Endothelial cell of umbilical vein (primary cell): ENCODE data around the gene MARK3. TPM values are rescaled to one million over a fixed set of nuclear protein-coding genes. Genes with fewer than 3 reads are reported as not detected.
"Not testable (repeated sequence)": the region's sequence is repeated elsewhere in the genome, so short reads cannot be mapped to it uniquely, and the experiment has no call there.

Source experiments
- BruUV-seq: library from RNA; stranded (reverse); fragments of 400-500 nt; replicated peaks from 2 replicates; lab custom pipeline; 2021; lab: Mats Ljungman, UMichigan
- CTCF ChIA-PET: fragments of 300-600, 350-600 bp; sonication (Branson Sonifier 250); formaldehyde crosslinking; loops from one replicate; lab custom pipeline; 2021; ENCODE audit warnings: antibody characterized with exemption, inconsistent platforms; lab: Charles Lee
- POLR2A ChIA-PET: fragments of 300-600, 350-600 bp; sonication (Branson Sonifier 250); formaldehyde crosslinking; loops from one replicate; lab custom pipeline; 2021; ENCODE audit warnings: antibody characterized with exemption, inconsistent platforms; lab: Charles Lee
- DNase-seq: peaks from one replicate; pipeline ENCODE4 v3.0.0-alpha.2; 2011; ENCODE audit warnings: low read depth, low spot score
- FAIRE-seq: peaks from 2 replicates; lab custom pipeline; 2011; peaks lifted over from hg19 to GRCh38; lab: Jason Lieb, UNC
- H2AFZ ChIP-seq: 2 replicates; pipeline ENCODE4 v1.6.0; 2012; ENCODE audit warnings: low read depth, low read length, control low read depth, inconsistent platforms
- H3K27ac ChIP-seq: 2 replicates; pipeline ENCODE4 v1.5.1; 2011; ENCODE audit warnings: low read depth, mild to moderate bottlenecking, control low read depth, low read length, moderate library complexity; ENCODE audit not compliant: insufficient read depth
- H3K27me3 ChIP-seq, 2 experiments: 2 replicates each; pipeline versions ENCODE4 v1.6.0 to v1.6.1; 2011; ENCODE audit warnings: low read length in 2 of 2, mixed read lengths in 1 of 2; ENCODE audit not compliant: control insufficient read depth in 2 of 2, insufficient read depth in 2 of 2
- H3K36me3 ChIP-seq, 2 experiments: 2 replicates in 1 of 2; 3 replicates in 1 of 2; pipeline ENCODE4 v1.5.1; 2011; ENCODE audit warnings: low read length in 2 of 2, mild to moderate bottlenecking in 1 of 2, moderate library complexity in 1 of 2; ENCODE audit not compliant: control insufficient read depth in 2 of 2, insufficient read depth in 2 of 2; ENCODE audit errors: extremely low read depth in 1 of 2
- H3K4me1 ChIP-seq: 3 replicates; pipeline ENCODE4 v1.5.1; 2011; ENCODE audit warnings: mild to moderate bottlenecking, low read length; ENCODE audit not compliant: control insufficient read depth, insufficient read depth; ENCODE audit errors: extremely low read depth
- H3K4me2 ChIP-seq: 2 replicates; pipeline ENCODE4 v1.6.1; 2011; ENCODE audit warnings: low read length, control low read depth, mixed read lengths; ENCODE audit not compliant: insufficient read depth
- H3K4me3 ChIP-seq, 3 experiments: fragments of 200-600 bp in 1 of 3; sonication (generic), shearing (Covaris generic) in 1 of 3; replicated peaks in 1 of 3; 2 replicates each; pipeline ENCODE4 v1.5.1; 2011 to 2016; ENCODE audit warnings: control low read depth in 3 of 3, low read length in 3 of 3, mild to moderate bottlenecking in 2 of 3, inconsistent platforms in 1 of 3, low read depth in 1 of 3, moderate library complexity in 1 of 3; ENCODE audit not compliant: insufficient read depth in 1 of 3
- H3K79me2 ChIP-seq: 2 replicates; pipeline ENCODE4 v1.6.0; 2012; ENCODE audit warnings: low read length, inconsistent platforms; ENCODE audit not compliant: control insufficient read depth, insufficient read depth
- H3K9ac ChIP-seq: replicated peaks from 2 replicates; pipeline ENCODE3; 2011; ENCODE audit warnings: low read length, control low read depth; ENCODE audit not compliant: insufficient read depth; ENCODE audit errors: extremely low read depth
- H3K9me1 ChIP-seq: replicated peaks from 3 replicates; pipeline ENCODE4 v1.6.0; 2011; ENCODE audit warnings: mild to moderate bottlenecking, low read length; ENCODE audit not compliant: control insufficient read depth, insufficient read depth; ENCODE audit errors: extremely low read depth
- H3K9me3 ChIP-seq: replicated peaks from 2 replicates; pipeline ENCODE4 v1.5.1; 2012; ENCODE audit warnings: low read length, inconsistent platforms; ENCODE audit not compliant: control insufficient read depth, insufficient read depth
- H4K20me1 ChIP-seq: replicated peaks from 2 replicates; pipeline ENCODE3; 2011; ENCODE audit warnings: mild to moderate bottlenecking, low read length; ENCODE audit not compliant: control insufficient read depth, insufficient read depth; ENCODE audit errors: extremely low read depth
- EZH2 ChIP-seq: IDR thresholded peaks from 2 replicates; pipeline ENCODE4 v1.6.1; 2012; ENCODE audit warnings: borderline replicate concordance, low read depth, mild to moderate bottlenecking, moderate library complexity, low read length, inconsistent platforms; ENCODE audit not compliant: severe bottlenecking
- FOS ChIP-seq: IDR thresholded peaks from 2 replicates; pipeline ENCODE4 v1.6.1; 2011; ENCODE audit warnings: mild to moderate bottlenecking, low read length, moderate library complexity, borderline replicate concordance; ENCODE audit not compliant: insufficient read depth
- GATA2 ChIP-seq: IDR thresholded peaks from 2 replicates; pipeline ENCODE4 v1.7.0; 2011; ENCODE audit warnings: low read depth, mild to moderate bottlenecking, moderate library complexity, mixed read lengths, low read length; ENCODE audit not compliant: insufficient read length, insufficient read depth
- JUN ChIP-seq: IDR thresholded peaks from 2 replicates; pipeline ENCODE4 v1.6.1; 2011; ENCODE audit warnings: borderline replicate concordance, low read depth; ENCODE audit not compliant: insufficient read length, insufficient read depth
- MYC ChIP-seq: IDR thresholded peaks from one replicate; pipeline ENCODE4 v1.6.1; 2011; ENCODE audit warnings: mild to moderate bottlenecking, low read depth, low read length
- POLR2AphosphoS5 ChIP-seq: IDR thresholded peaks from 2 replicates; pipeline ENCODE4 v1.6.1; 2012; ENCODE audit warnings: low read depth, mild to moderate bottlenecking, control low read depth, low read length, moderate library complexity; ENCODE audit not compliant: insufficient read depth
- dilution Hi-C: fragments of 300-500 bp; cut with MboI; formaldehyde crosslinking; loops from one replicate; pipeline ENCODE4 v1.15.0; 2019; ENCODE audit warnings: low sequenced_read_pairs; ENCODE audit not compliant: extremely low pct_ligation_motif_present
- intact Hi-C: fragments of 100-400 bp; cut with micrococcal nuclease; formaldehyde crosslinking; loops from one replicate; pipeline ENCODE4 v1.10.0; 2022
- polyA plus RNA-seq, 4 experiments: library from polyadenylated mRNA; depleted of rRNA in 3 of 4; stranded (reverse) in 3 of 4; unstranded in 1 of 4; fragments of >200 nt; gene quantifications; 2 replicates each; pipeline versions ENCODE4 v1.2.1 to v1.2.3, GENCODE V29; 2011 to 2012; ENCODE audit warnings: missing spikeins in 1 of 4
- total RNA-seq: library from RNA; stranded (reverse); gene quantifications from 2 replicates; pipeline ENCODE4 v1.2.3, GENCODE V29; 2021
- TF ChIP-seq, protein P1 (sequence below), 2 donors: IDR thresholded peaks; 1 replicate in 1 of 2; 2 replicates in 1 of 2; pipeline ENCODE4 v1.5.1; 2011; ENCODE audit warnings: low read length in 2 of 2, mild to moderate bottlenecking in 2 of 2, moderate library complexity in 2 of 2, control low read depth in 1 of 2, inconsistent platforms in 1 of 2, low read depth in 1 of 2; ENCODE audit not compliant: insufficient read depth in 1 of 2; ENCODE audit errors: extremely low read depth in 1 of 2
- TF ChIP-seq, protein P2 (sequence below): IDR thresholded peaks from 2 replicates; pipeline ENCODE4 v1.6.1; 2011; ENCODE audit not compliant: insufficient read depth, insufficient read length

MARK3 gene
- total and polyA plus RNA-seq, 2 donors (not counting 3 experiments of a cell fraction or from before 2014, with no cell fraction given), result 46.6 to 96.1 TPM

DNA sequence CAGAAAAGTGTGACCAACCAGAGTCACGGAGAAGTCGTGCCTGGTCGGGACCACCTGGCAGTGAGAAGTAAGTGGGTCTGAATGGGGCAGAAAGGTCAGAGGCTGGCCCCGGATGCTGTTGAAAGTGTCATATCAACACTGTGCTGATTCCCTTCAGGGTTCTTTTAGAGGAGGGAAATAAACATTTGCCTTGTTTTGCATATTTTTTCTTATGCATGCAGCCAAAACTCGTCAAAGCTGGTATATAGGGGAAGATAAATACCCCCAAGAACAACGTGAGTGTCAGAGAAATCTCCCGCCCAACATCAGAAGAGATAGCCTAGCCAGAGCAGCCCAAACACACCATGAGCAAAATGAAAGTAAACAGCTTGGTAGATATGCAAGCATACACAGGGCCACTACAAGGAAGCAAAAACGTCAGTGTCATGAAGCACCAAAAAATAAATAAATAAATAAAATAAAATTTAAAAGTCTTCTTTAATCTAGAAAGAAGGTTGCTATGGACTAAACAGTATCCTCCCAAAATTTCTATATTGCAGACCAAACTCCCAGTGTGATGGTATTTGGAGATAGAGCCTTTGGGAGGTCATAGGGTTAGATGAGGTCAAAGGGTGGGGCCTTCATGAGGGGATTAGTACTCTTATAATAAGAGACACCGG lies 29.1 kb upstream of the MARK3 start:
- no TSS peak for BruUV-seq
- Histone ChIP-seq H3K9me3 (no peaks in the 10 kb centered on the region), H3K9ac (no peak overlapping the region), H3K9me1 (no peaks in the 10 kb centered on the region), H3K27ac (no peak overlapping the region), H4K20me1 (no peaks in the 10 kb centered on the region), H3K4me2 (no peak overlapping the region), H3K27me3 (no peaks in the 10 kb centered on the region), H3K36me3 (no peaks in the 10 kb centered on the region), H3K4me1 (no peaks in the 10 kb centered on the region), H2AFZ (no peak overlapping the region), H3K79me2 (no peaks in the 10 kb centered on the region), H3K4me3 (no peak overlapping the region)
- FAIRE-seq, result no peak
- TF ChIP-seq POLR2AphosphoS5 (no peak), EZH2 (no peak), FOS (no peak), GATA2 (no peak), MYC (no peak), JUN (no peak)
- TF ChIP-seq, protein P1, sequence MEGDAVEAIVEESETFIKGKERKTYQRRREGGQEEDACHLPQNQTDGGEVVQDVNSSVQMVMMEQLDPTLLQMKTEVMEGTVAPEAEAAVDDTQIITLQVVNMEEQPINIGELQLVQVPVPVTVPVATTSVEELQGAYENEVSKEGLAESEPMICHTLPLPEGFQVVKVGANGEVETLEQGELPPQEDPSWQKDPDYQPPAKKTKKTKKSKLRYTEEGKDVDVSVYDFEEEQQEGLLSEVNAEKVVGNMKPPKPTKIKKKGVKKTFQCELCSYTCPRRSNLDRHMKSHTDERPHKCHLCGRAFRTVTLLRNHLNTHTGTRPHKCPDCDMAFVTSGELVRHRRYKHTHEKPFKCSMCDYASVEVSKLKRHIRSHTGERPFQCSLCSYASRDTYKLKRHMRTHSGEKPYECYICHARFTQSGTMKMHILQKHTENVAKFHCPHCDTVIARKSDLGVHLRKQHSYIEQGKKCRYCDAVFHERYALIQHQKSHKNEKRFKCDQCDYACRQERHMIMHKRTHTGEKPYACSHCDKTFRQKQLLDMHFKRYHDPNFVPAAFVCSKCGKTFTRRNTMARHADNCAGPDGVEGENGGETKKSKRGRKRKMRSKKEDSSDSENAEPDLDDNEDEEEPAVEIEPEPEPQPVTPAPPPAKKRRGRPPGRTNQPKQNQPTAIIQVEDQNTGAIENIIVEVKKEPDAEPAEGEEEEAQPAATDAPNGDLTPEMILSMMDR (IDR thresholded peaks at IDR 0.05; ENCODE audit: extremely low read depth in 1 of 2, insufficient read depth in 1 of 2, low read depth in 1 of 2, low read length in 2 of 2), result no peak
- TF ChIP-seq, protein P2, sequence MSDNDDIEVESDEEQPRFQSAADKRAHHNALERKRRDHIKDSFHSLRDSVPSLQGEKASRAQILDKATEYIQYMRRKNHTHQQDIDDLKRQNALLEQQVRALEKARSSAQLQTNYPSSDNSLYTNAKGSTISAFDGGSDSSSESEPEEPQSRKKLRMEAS, result no peak
- dilution Hi-C loops (no loop called here), intact Hi-C loops (no loop called here)
- ChIA-PET CTCF (interaction anchor here (1.0 to 4.4 kb wide), 4 partner anchors 11 to 37 kb away, joined by 3 to 21 read pairs (median 7); no protein-coding TSS in a partner anchor), POLR2A (no interaction called here)
- no peak for DNase-seq

GRCh38 chr14:103357552-103357951 lies 27.7 kb upstream of the MARK3 start:
- dilution Hi-C loops, FAIRE-seq, intact Hi-C loops: not testable (repeated sequence)

More at GRCh38 chr14:103357552-103357951, 27.7 kb upstream of the MARK3 start:
- not testable (repeated sequence) for H3K79me2 ChIP-seq, H3K9ac ChIP-seq, H3K4me1 ChIP-seq, DNase-seq, H3K4me2 ChIP-seq, H3K9me1 ChIP-seq, H4K20me1 ChIP-seq, BruUV-seq, H3K27me3 ChIP-seq, H3K9me3 ChIP-seq, H3K4me3 ChIP-seq, H2AFZ ChIP-seq, H3K36me3 ChIP-seq, H3K27ac ChIP-seq
- ChIA-PET CTCF (interaction anchor here (0.9 to 4.4 kb wide), 3 partner anchors 13 to 36 kb away, joined by 3 to 21 read pairs (median 3); no protein-coding TSS in a partner anchor), POLR2A (interaction anchor here (0.6 kb wide), 1 partner anchor 160 kb away, joined by 3 read pairs; no protein-coding TSS in a partner anchor)
